MCF 10A (cell line): ENCODE data around the gene SND1. TPM values are rescaled to one million over a fixed set of nuclear protein-coding genes. Genes with fewer than 3 reads are reported as not detected.

Experiments
- BruUV-seq: library from RNA; stranded (reverse); fragments of 400-500 nt; replicated peaks from 2 replicates; lab custom pipeline; 2021; lab: Mats Ljungman, UMichigan
- CTCF ChIA-PET: fragments of 300-600 bp; sonication (Branson Sonifier 250); formaldehyde crosslinking; extraction: SDS; loops from one replicate; lab custom pipeline; 2021; ENCODE audit warnings: antibody characterized with exemption, inconsistent platforms; lab: Yijun Ruan, JAX
- POLR2A ChIA-PET: fragments of 300-600, 350-650 bp; sonication (Branson Sonifier 250); formaldehyde crosslinking; extraction: SDS; loops from one replicate; lab custom pipeline; 2020; ENCODE audit warnings: antibody characterized with exemption, inconsistent platforms; lab: Yijun Ruan, JAX
- DNase-seq: peaks from one replicate; pipeline ENCODE4 v3.0.0-alpha.2; 2018; ENCODE audit not compliant: unreplicated experiment
- H3K27ac Mint-ChIP-seq: one replicate; pipeline ENCODE4 v1.8.0; 2022; ENCODE audit warnings: mild to moderate bottlenecking, low read depth, mixed read lengths; ENCODE audit not compliant: unreplicated experiment
- H3K27me3 Mint-ChIP-seq: one replicate; pipeline ENCODE4 v1.8.0; 2022; ENCODE audit warnings: mixed read lengths; ENCODE audit not compliant: insufficient read depth, unreplicated experiment
- H3K36me3 Mint-ChIP-seq: one replicate; pipeline ENCODE4 v1.8.0; 2022; ENCODE audit warnings: mild to moderate bottlenecking, moderate library complexity, mixed read lengths; ENCODE audit not compliant: insufficient read depth, unreplicated experiment
- H3K4me1 Mint-ChIP-seq: one replicate; pipeline ENCODE4 v1.8.0; 2022; ENCODE audit warnings: mixed read lengths; ENCODE audit not compliant: insufficient read depth, unreplicated experiment
- H3K4me3 Mint-ChIP-seq: one replicate; pipeline ENCODE4 v1.8.0; 2022; ENCODE audit warnings: mild to moderate bottlenecking, moderate library complexity, mixed read lengths; ENCODE audit not compliant: unreplicated experiment
- H3K9me3 Mint-ChIP-seq: one replicate; pipeline ENCODE4 v1.8.0; 2022; ENCODE audit warnings: mixed read lengths; ENCODE audit not compliant: unreplicated experiment
- CTCF ChIP-seq: fragments of 200-600 bp; IDR thresholded peaks from one replicate; pipeline ENCODE4 v1.8.0; 2022; ENCODE audit warnings: antibody characterized with exemption, mild to moderate bottlenecking; ENCODE audit not compliant: unreplicated experiment
- intact Hi-C: fragments of 100-400 bp; cut with micrococcal nuclease; formaldehyde crosslinking; loops from 2 replicates; pipeline ENCODE4 v1.14.1; 2022
- total RNA-seq: library from RNA; stranded (reverse); gene quantifications from 2 replicates; pipeline ENCODE4 v1.2.3, GENCODE V29; 2022

The SND1 gene
- total RNA-seq, 1 experiment from 2014 or later, result 297 TPM

DNA sequence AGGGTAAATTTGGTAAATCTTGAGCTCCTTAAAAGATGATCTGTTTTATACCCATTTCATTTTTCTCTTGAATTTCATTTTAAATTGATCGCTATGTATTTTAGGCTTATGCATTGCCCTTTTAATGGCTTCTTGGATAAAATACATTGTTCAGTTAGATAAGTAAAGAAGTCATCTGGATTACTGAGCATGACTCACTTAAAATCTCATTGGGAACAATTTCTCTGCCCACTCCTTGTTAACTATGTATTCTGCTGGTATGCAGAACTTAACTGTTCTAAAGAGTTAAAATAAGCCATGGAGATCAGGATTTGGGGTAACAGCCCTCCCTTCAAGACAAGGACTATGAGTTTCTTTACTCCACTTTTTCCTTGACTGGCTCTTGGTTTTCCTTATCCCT lies 134.2 kb downstream of the SND1 start:
- no peak overlapping the region for H3K27ac Mint-ChIP-seq
- peaks cover 40% of the 10 kb centered on the region for H3K4me1 Mint-ChIP-seq
- ChIA-PET POLR2A (interaction anchor here (1.3 kb wide), 1 partner anchor 10 kb away, joined by 3 read pairs; no protein-coding TSS in a partner anchor), CTCF (no interaction called here)
- intact Hi-C loops, result no loop called here
- H3K4me3 Mint-ChIP-seq, result no peak overlapping the region
- no peak for DNase-seq
- H3K36me3 Mint-ChIP-seq, result peaks cover 31% of the 10 kb centered on the region
- no TSS peak for BruUV-seq
- H3K27me3 Mint-ChIP-seq, result no peaks in the 10 kb centered on the region
- no peaks in the 10 kb centered on the region for H3K9me3 Mint-ChIP-seq
- no peak for TF ChIP-seq CTCF

GRCh38 chr7:127789031-127789430 lies 137.0 kb downstream of the SND1 start:
- Mint-ChIP-seq H3K4me3 (no peak overlapping the region), H3K27me3 (no peaks in the 10 kb centered on the region), H3K9me3 (no peaks in the 10 kb centered on the region), H3K4me1 (peaks cover 45% of the 10 kb centered on the region), H3K36me3 (peaks cover 39% of the 10 kb centered on the region), H3K27ac (peak overlapping the region; percentile 19)
- no peak for DNase-seq
- no TSS peak for BruUV-seq
- CTCF ChIA-PET, result interaction anchor here (0.5 to 0.9 kb wide), 2 partner anchors 205 to 519 kb away, joined by 3 read pairs; no protein-coding TSS in a partner anchor
- TF ChIP-seq CTCF, result no peak
- POLR2A ChIA-PET, result no interaction called here
- intact Hi-C loops, result no loop called here

DNA sequence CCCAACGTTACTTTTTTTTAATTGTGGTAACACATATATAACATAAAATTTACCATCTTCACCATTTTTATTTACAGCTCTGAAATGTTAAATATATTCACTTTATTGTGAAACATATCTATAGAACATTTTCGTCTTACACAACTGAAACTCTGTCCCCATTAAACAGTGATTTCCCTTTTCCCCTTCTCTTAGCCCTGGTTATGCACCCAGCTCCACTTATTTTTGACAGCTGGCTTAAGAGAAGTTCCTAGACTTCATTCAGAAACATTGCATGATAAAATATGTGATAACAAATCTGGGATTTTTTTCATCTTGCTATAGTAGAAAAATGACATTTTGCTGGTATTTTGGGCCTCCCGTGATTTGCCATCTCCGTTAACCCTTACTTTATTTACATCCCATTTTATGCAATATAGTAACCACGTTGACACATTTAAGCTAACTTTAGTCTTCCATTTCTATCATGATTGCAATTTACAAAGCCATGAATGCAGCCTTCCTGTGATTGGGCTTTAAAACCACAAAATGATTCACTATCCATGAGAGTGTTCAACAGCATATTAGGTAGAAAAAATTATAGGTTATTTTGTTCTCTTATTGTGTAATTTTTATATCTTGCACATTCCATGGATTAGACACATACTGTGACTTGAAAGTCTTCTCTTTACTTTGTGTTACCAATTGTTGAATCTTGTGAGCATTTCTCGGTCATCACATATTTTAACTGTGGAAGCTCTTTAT lies 139.6 kb downstream of the SND1 start:
- no TSS peak for BruUV-seq
- intact Hi-C loops, result no loop called here
- H3K36me3 Mint-ChIP-seq, result peaks cover 26% of the 10 kb centered on the region
- DNase-seq, result peak; percentile 51
- H3K27ac Mint-ChIP-seq, result peak overlapping the region; percentile 22
- H3K9me3 Mint-ChIP-seq, result no peaks in the 10 kb centered on the region
- no peak for TF ChIP-seq CTCF
- POLR2A ChIA-PET, result interaction anchor here (1.1 kb wide), 1 partner anchor 10 kb away, joined by 3 read pairs; no protein-coding TSS in a partner anchor
- no peak overlapping the region for H3K4me3 Mint-ChIP-seq
- H3K27me3 Mint-ChIP-seq, result no peaks in the 10 kb centered on the region
- CTCF ChIA-PET, result interaction anchor here (0.5 to 1.2 kb wide), 6 partner anchors 13 to 171 kb away, joined by 3 to 8 read pairs (median 4); no protein-coding TSS in a partner anchor
- H3K4me1 Mint-ChIP-seq, result peaks cover 40% of the 10 kb centered on the region

DNA sequence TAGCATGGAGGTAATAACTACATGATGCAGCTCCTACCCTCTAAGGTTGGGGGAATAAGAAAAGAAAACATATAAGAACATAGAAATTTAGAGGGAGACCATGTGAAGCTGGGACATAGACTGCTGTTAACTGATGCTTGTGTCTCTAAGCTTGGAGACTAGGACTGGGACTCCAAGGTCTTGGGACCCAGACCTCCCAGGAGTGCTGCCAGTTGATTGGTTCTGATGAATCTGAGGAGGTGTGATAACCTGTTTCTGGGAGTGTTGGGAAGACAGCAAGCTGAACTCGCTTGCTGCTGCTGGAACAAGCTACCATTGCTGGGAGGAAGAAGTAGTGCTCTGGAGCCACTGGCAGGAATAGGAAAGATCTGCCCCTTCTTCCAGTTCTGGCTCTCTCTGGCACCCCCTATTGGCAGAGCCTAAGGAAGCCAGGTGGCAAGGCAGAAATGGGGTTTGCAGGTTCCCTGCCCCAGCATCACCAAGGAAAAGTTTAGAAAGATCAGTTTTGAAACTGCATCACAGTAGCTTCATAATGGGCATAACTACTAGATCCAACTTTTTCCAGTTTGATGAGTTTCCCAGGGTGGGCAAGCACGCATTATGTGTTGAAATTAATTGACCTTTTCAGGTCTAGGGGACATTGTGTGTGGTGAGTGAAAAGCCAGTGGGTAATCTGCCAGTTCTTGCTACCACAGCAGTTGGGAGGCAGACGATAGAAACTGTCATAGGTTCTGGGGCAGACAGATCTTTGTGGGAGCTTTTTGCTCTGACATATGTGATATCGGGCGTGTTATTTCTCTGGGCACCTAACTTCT lies 140.7 kb downstream of the SND1 start:
- Mint-ChIP-seq H3K27me3 (no peaks in the 10 kb centered on the region), H3K4me1 (peaks cover 32% of the 10 kb centered on the region), H3K36me3 (peaks cover 30% of the 10 kb centered on the region), H3K4me3 (no peak overlapping the region), H3K9me3 (no peaks in the 10 kb centered on the region), H3K27ac (peak overlapping the region; percentile 22)
- BruUV-seq, result no TSS peak
- peak; percentile 46 for TF ChIP-seq CTCF
- peak; percentile 46 for DNase-seq
- CTCF ChIA-PET, result interaction anchor here (0.6 to 1.4 kb wide), 9 partner anchors 12 to 421 kb away, joined by 3 to 8 read pairs (median 3); partner anchors contain the start of gene ARF5
- POLR2A ChIA-PET, result interaction anchor here (1.1 kb wide), 1 partner anchor 11 kb away, joined by 3 read pairs; no protein-coding TSS in a partner anchor
- intact Hi-C loops, result no loop called here
